ENCODE measurements around the gene SCGB1D4. TPM values are rescaled to one million over a fixed set of nuclear protein-coding genes. Genes with fewer than 3 reads are reported as not detected.

The SCGB1D4 gene
- total and polyA plus RNA-seq, 4 experiments from 2014 or later, result not detected

GRCh38 chr11:62264004-62264403, 34.9 kb downstream of the SCGB1D4 start:
- H3K9me3 Mint-ChIP-seq, result peaks cover 0 to 3% (median 0%) of the 10 kb centered on the region in 8 donors
- Histone ChIP-seq H3K4me1 (ENCODE audit: insufficient read depth, low read length) (no peaks in the 10 kb centered on the region), H3K27ac (ENCODE audit: low read depth, low read length) (no peak overlapping the region), H3K27me3 (ENCODE audit: insufficient read depth, low read length) (no peaks in the 10 kb centered on the region), H3K4me3 (ENCODE audit: low read length in 2 of 2) (no peak overlapping the region), H3K9me3 (ENCODE audit: control insufficient read depth in 1 of 2, low read length in 2 of 2) (no peaks in the 10 kb centered on the region), H3K36me3 (ENCODE audit: insufficient read depth, low read length) (no peaks in the 10 kb centered on the region)
- H3K4me1 Mint-ChIP-seq, result no peaks in the 10 kb centered on the region
- H3K27ac Mint-ChIP-seq, result no peak overlapping the region
- ChIA-PET CTCF (ENCODE audit: partially characterized antibody) (no interaction called here), POLR2A (ENCODE audit: partially characterized antibody) (no interaction called here)
- intact Hi-C loops (cut with micrococcal nuclease), result no loop called here
- no peak overlapping the region for H3K4me3 Mint-ChIP-seq
- peaks cover 19 to 28% of the 10 kb centered on the region in 2 donors for H3K27me3 Mint-ChIP-seq
- no peak for DNase-seq
- H3K36me3 Mint-ChIP-seq, result no peaks in the 10 kb centered on the region

GRCh38 chr11:62260261-62260953, 38.5 kb downstream of the SCGB1D4 start:
- Histone ChIP-seq H3K27ac (ENCODE audit: low read depth, low read length) (no peak overlapping the region), H3K36me3 (ENCODE audit: insufficient read depth, low read length) (no peaks in the 10 kb centered on the region), H3K4me3 (ENCODE audit: low read length in 2 of 2) (no peak overlapping the region), H3K4me1 (ENCODE audit: insufficient read depth, low read length) (no peaks in the 10 kb centered on the region), H3K9me3 (ENCODE audit: control insufficient read depth in 1 of 2, low read length in 2 of 2) (no peaks in the 10 kb centered on the region), H3K27me3 (ENCODE audit: insufficient read depth, low read length) (no peaks in the 10 kb centered on the region)
- DNase-seq, result no peak
- CTCF ChIA-PET (ENCODE audit: partially characterized antibody), result no interaction called here
- Mint-ChIP-seq H3K9me3 (peaks cover 0 to 9% (median 4%) of the 10 kb centered on the region in 8 donors), H3K27me3 (peaks cover 17 to 23% of the 10 kb centered on the region in 2 donors), H3K36me3 (no peaks in the 10 kb centered on the region), H3K4me3 (no peak overlapping the region), H3K27ac (no peak overlapping the region), H3K4me1 (no peaks in the 10 kb centered on the region)
- POLR2A ChIA-PET (ENCODE audit: partially characterized antibody), result no interaction called here
- intact Hi-C loops (cut with micrococcal nuclease), result no loop called here

GRCh38 chr11:62256281-62256680, 42.6 kb downstream of the SCGB1D4 start:
- no peak overlapping the region for H3K27ac Mint-ChIP-seq

GRCh38 chr11:62253999-62254542, 44.8 kb downstream of the SCGB1D4 start:
- H3K36me3 Mint-ChIP-seq, result peaks cover 14 to 22% of the 10 kb centered on the region in 2 donors
- Histone ChIP-seq H3K36me3 (ENCODE audit: insufficient read depth, low read length) (no peaks in the 10 kb centered on the region), H3K4me3 (ENCODE audit: low read length in 2 of 2) (no peak overlapping the region), H3K9me3 (ENCODE audit: control insufficient read depth in 1 of 2, low read length in 2 of 2) (peaks cover 8 to 16% of the 10 kb centered on the region in 2 donors), H3K4me1 (ENCODE audit: insufficient read depth, low read length) (no peaks in the 10 kb centered on the region), H3K27me3 (ENCODE audit: insufficient read depth, low read length) (no peaks in the 10 kb centered on the region), H3K27ac (ENCODE audit: low read depth, low read length) (no peak overlapping the region)
- ChIA-PET POLR2A (ENCODE audit: partially characterized antibody) (no interaction called here), CTCF (ENCODE audit: partially characterized antibody) (no interaction called here)
- H3K4me3 Mint-ChIP-seq, result no peak overlapping the region
- H3K27ac Mint-ChIP-seq, result no peak overlapping the region
- H3K27me3 Mint-ChIP-seq, result peaks cover 6 to 14% of the 10 kb centered on the region in 2 donors
- DNase-seq, result no peak
- no peaks in the 10 kb centered on the region for H3K4me1 Mint-ChIP-seq
- H3K9me3 Mint-ChIP-seq, result peaks cover 9 to 69% (median 55%) of the 10 kb centered on the region in 8 donors
- intact Hi-C loops (cut with micrococcal nuclease), result no loop called here

More at GRCh38 chr11:62256281-62256680, 42.6 kb downstream of the SCGB1D4 start:
- peaks cover 5 to 11% of the 10 kb centered on the region in 2 donors for H3K36me3 Mint-ChIP-seq
- peaks cover 0 to 47% (median 35%) of the 10 kb centered on the region in 8 donors for H3K9me3 Mint-ChIP-seq
- intact Hi-C loops (cut with micrococcal nuclease), result no loop called here
- peaks cover 6 to 13% of the 10 kb centered on the region in 2 donors for H3K27me3 Mint-ChIP-seq
- no peak for DNase-seq
- H3K4me3 Mint-ChIP-seq, result no peak overlapping the region
- H3K36me3 ChIP-seq (ENCODE audit: insufficient read depth, low read length), result no peaks in the 10 kb centered on the region
- H3K9me3 ChIP-seq (ENCODE audit: control insufficient read depth in 1 of 2, low read length in 2 of 2), result peaks cover 5 to 8% of the 10 kb centered on the region in 2 donors
- ChIA-PET POLR2A (ENCODE audit: partially characterized antibody) (no interaction called here), CTCF (ENCODE audit: partially characterized antibody) (no interaction called here)
- no peak overlapping the region for H3K4me3 ChIP-seq (ENCODE audit: low read length in 2 of 2)
- H3K27ac ChIP-seq (ENCODE audit: low read depth, low read length), result no peak overlapping the region
- H3K4me1 Mint-ChIP-seq, result no peaks in the 10 kb centered on the region
- H3K4me1 ChIP-seq (ENCODE audit: insufficient read depth, low read length), result no peaks in the 10 kb centered on the region
- no peaks in the 10 kb centered on the region for H3K27me3 ChIP-seq (ENCODE audit: insufficient read depth, low read length)

- no peak overlapping the region for H3K4me3 ChIP-seq (ENCODE audit: low read length in 2 of 2)
- no peak overlapping the region for H3K27ac ChIP-seq (ENCODE audit: low read depth, low read length)
- ChIA-PET CTCF (ENCODE audit: partially characterized antibody) (no interaction called here), POLR2A (ENCODE audit: partially characterized antibody) (no interaction called here)
- intact Hi-C loops (cut with micrococcal nuclease), result no loop called here
- Mint-ChIP-seq H3K4me1 (no peaks in the 10 kb centered on the region), H3K27ac (no peak overlapping the region), H3K9me3 (peaks cover 9 to 69% (median 56%) of the 10 kb centered on the region in 8 donors), H3K27me3 (peaks cover 7 to 12% of the 10 kb centered on the region in 2 donors), H3K4me3 (no peak overlapping the region), H3K36me3 (peaks cover 14 to 22% of the 10 kb centered on the region in 2 donors)
- H3K9me3 ChIP-seq (ENCODE audit: control insufficient read depth in 1 of 2, low read length in 2 of 2), result peaks cover 8 to 16% of the 10 kb centered on the region in 2 donors
- no peaks in the 10 kb centered on the region for H3K27me3 ChIP-seq (ENCODE audit: insufficient read depth, low read length)
- H3K4me1 ChIP-seq (ENCODE audit: insufficient read depth, low read length), result no peaks in the 10 kb centered on the region
- DNase-seq, result no peak
- no peaks in the 10 kb centered on the region for H3K36me3 ChIP-seq (ENCODE audit: insufficient read depth, low read length)
Observed at GRCh38 chr11:62251698-62252097, 47.2 kb downstream of the SCGB1D4 start.

Other genes with a start within 250 kb of the SCGB1D4 start
- gene INCENP, start 175.1 kb downstream of the SCGB1D4 start, total RNA-seq, result 10 to 100 TPM; 28.4 to 32.1 TPM
- 1 to 10 TPM in 1 of 2 donors, not detected in 1; 2.7 TPM for gene INCENP, start 175.1 kb downstream of the SCGB1D4 start, polyA plus RNA-seq
- not detected for gene SCGB1D1, start 108.9 kb downstream of the SCGB1D4 start, total RNA-seq
- not detected for gene SCGB1D1, start 108.9 kb downstream of the SCGB1D4 start, polyA plus RNA-seq
- gene SCGB2A1, start 90.4 kb downstream of the SCGB1D4 start, total RNA-seq, result not detected
- gene SCGB2A1, start 90.4 kb downstream of the SCGB1D4 start, polyA plus RNA-seq, result not detected
- gene SCGB1D2, start 56.8 kb downstream of the SCGB1D4 start, total RNA-seq, result not detected
- gene SCGB1D2, start 56.8 kb downstream of the SCGB1D4 start, polyA plus RNA-seq, result not detected
- gene SCGB2A2, start 28.9 kb downstream of the SCGB1D4 start, total RNA-seq, result not detected
- not detected for gene SCGB2A2, start 28.9 kb downstream of the SCGB1D4 start, polyA plus RNA-seq
- 1 to 10 TPM; 1.2 to 2.1 TPM for gene ASRGL1, start 38.4 kb upstream of the SCGB1D4 start, total RNA-seq
- 1 to 10 TPM; 1.4 to 1.9 TPM for gene ASRGL1, start 38.4 kb upstream of the SCGB1D4 start, polyA plus RNA-seq
- not detected for gene SCGB1A1, start 120.0 kb upstream of the SCGB1D4 start, total RNA-seq
- not detected for gene SCGB1A1, start 120.0 kb upstream of the SCGB1D4 start, polyA plus RNA-seq
- gene AHNAK, start 247.7 kb upstream of the SCGB1D4 start, total RNA-seq, result 100 to 1,000 TPM; 559 to 573 TPM
- 100 to 1,000 TPM in 1 of 2 donors, 10 to 100 TPM in 1; 23.5 to 186 TPM for gene AHNAK, start 247.7 kb upstream of the SCGB1D4 start, polyA plus RNA-seq

Data from CD4-positive, alpha-beta memory T cell (primary cell).